ENCODE results near the gene DMC1.

Gene DMC1

DNA sequence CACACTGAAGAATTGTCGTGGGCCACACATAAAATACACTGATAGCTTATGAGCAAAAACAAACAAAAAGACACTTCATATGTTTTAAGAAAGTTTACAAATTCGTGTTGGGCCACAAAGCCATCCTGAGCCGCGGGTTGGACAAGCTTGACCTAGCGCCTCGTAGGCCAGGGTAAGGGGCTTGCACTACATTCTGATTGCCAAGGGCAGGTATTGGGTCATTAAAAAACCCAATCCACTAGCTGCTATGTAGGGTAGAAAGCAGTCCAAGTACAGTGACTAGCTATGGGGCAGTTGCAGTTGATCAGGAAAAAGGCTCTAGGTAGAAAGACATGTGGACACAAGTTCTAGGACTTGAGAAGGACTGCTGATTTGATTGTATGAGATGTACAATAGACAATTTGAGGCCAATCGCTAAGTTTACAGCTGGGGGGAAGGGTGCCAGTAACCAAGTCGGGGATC is 88.1 kb downstream of the DMC1 start:
- Histone ChIP-seq H3K4me3 (no peak overlapping the region), H3K27me3 (no peaks in the 10 kb centered on the region), H3K4me1 (no peaks in the 10 kb centered on the region), H3K27ac (no peak overlapping the region), H3K9me3 (no peaks in the 10 kb centered on the region), H3K36me3 (peaks cover 59 to 65% (median 64%) of the 10 kb centered on the region in 3 donors)
- TF ChIP-seq, protein P1, sequence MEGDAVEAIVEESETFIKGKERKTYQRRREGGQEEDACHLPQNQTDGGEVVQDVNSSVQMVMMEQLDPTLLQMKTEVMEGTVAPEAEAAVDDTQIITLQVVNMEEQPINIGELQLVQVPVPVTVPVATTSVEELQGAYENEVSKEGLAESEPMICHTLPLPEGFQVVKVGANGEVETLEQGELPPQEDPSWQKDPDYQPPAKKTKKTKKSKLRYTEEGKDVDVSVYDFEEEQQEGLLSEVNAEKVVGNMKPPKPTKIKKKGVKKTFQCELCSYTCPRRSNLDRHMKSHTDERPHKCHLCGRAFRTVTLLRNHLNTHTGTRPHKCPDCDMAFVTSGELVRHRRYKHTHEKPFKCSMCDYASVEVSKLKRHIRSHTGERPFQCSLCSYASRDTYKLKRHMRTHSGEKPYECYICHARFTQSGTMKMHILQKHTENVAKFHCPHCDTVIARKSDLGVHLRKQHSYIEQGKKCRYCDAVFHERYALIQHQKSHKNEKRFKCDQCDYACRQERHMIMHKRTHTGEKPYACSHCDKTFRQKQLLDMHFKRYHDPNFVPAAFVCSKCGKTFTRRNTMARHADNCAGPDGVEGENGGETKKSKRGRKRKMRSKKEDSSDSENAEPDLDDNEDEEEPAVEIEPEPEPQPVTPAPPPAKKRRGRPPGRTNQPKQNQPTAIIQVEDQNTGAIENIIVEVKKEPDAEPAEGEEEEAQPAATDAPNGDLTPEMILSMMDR (IDR thresholded peaks at IDR 0.05), result no peak
- intact Hi-C loops (cut with DNase I; ENCODE audit: low total_unique reads), result no loop called here
- DNase-seq, result no peak

DNA sequence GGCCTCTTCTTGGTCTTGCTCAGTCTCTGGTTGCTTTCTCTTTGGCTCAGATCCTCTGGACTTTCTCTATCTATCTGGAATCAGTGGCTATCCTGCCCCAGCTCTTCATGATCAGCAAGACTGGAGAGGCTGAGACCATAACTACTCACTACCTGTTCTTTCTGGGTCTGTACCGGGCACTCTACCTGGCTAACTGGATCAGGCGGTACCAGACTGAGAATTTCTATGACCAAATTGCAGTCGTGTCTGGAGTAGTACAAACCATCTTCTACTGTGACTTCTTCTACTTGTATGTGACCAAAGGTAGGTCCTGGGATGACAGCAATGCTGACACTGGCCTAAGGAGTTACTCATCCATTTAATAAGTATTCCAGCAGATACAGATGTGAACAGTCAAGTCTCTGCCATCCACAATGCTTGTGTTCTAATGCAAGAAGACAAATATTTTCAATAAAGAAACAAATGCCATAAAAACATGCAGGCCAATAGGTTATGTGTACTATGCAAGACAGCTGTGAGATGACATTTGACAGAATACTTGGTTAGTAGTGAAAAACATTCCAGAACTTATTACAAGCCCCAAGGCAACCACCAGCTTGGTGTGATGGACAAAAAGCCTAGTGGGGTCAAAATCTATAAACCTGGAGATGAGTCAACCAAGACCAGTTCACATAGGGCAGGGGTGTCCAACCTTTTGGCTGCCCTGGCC is 88.7 kb downstream of the DMC1 start:
- no peaks in the 10 kb centered on the region for H3K4me1 ChIP-seq
- DNase-seq, result no peak
- intact Hi-C loops (cut with DNase I; ENCODE audit: low total_unique reads), result no loop called here
- TF ChIP-seq, protein P1 (IDR thresholded peaks at IDR 0.05), result no peak
- no peaks in the 10 kb centered on the region for H3K27me3 ChIP-seq
- no peak overlapping the region for H3K4me3 ChIP-seq
- H3K9me3 ChIP-seq, result no peaks in the 10 kb centered on the region
- H3K36me3 ChIP-seq, result peaks cover 53 to 60% (median 58%) of the 10 kb centered on the region in 3 donors
- H3K27ac ChIP-seq, result peak overlapping the region in 1 of 2 donors; percentile 19

DNA sequence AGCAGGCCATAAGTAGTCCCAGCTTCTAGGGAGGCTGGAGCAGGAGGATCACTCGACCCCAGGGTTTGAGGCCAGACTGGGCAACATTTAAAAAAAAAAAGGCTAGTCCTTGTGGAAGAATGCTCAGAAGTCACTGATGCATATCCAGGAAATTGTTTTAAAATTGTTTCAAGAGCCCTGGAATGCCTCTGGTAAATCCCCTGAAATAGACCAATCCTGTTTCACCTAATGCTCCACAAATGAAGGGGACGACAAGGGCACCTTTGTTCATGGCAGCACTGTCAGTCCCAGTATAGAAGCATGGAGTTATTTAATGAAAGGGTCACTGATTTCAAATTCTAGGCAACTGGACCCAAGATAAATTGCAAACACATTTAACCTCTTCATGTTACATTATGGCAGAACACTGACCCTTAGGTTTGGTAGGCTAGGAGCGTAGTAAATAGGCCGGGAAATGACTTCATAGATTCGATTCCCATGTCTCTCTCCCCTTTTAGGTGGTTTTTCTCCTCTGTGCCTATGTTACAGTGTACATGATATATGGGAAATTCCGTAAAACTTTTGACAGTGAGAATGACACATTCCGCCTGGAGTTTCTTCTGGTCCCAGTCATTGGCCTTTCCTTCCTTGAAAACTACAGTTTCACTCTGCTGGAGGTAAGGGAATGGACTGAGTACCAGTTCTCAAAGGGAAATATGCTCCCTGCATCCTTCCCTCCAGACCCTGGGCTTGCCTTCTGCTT is 90.7 kb downstream of the DMC1 start:
- Histone ChIP-seq H3K4me1 (no peaks in the 10 kb centered on the region), H3K9me3 (no peaks in the 10 kb centered on the region), H3K4me3 (no peak overlapping the region), H3K36me3 (peaks cover 32 to 40% (median 39%) of the 10 kb centered on the region in 3 donors), H3K27ac (no peak overlapping the region), H3K27me3 (no peaks in the 10 kb centered on the region)
- no peak for DNase-seq
- TF ChIP-seq, protein P1 (IDR thresholded peaks at IDR 0.05), result no peak
- intact Hi-C loops (cut with DNase I; ENCODE audit: low total_unique reads), result no loop called here

DNA sequence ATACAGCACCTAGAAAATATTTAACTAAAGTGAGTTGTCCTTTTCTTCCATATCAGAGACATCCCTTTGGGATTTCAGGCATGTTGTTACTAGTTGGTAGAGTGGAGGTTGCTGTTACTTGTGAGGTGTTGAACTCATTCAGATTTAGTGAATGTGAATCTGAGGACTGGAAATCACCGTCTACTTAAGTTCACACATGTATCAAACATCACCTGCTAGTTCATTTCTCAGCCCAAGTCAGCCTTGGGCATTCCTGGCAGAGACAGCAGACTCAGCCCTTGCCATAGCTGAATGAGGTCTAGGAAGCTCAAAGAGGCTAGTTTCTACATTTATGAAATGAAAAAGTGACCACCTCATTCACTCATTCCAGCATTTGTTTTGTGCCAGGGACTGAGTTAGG is 92.4 kb downstream of the DMC1 start:
- H3K36me3 ChIP-seq, result peaks cover 16 to 23% (median 22%) of the 10 kb centered on the region in 3 donors
- H3K9me3 ChIP-seq, result no peaks in the 10 kb centered on the region
- no peaks in the 10 kb centered on the region for H3K27me3 ChIP-seq
- TF ChIP-seq, protein P1 (IDR thresholded peaks at IDR 0.05), result no peak
- H3K4me1 ChIP-seq, result no peaks in the 10 kb centered on the region
- intact Hi-C loops (cut with DNase I; ENCODE audit: low total_unique reads), result no loop called here
- no peak overlapping the region for H3K27ac ChIP-seq
- no peak for DNase-seq
- no peak overlapping the region for H3K4me3 ChIP-seq

DNA sequence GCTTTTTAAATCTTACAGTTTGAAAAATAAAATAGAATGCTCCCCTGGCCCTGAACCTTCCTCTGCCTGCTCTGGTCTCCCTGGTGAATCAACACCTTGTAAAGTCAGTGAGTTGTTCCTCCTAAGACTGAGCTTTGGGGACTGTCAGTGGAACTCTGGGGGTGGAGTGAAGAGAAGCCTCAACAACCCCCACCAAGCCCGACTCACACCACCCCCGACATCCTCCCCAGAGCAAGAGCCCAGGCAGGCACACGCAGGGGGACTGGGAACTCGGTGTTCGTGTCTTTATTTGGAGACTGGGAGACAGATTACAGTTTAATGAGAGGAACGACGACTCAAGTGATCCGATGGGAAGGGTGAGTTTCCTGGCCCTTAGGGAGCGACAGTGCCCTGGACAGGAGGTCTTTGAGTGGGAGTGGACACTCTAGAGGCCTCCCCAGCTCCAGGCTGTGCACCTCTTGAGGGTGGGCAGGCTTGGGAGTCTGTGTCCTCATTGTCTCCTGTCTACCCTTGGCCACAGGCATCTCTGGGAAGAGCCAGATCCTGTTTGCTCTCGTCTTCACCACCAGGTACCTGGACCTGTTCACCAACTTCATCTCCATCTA is 95.9 kb downstream of the DMC1 start:
- Histone ChIP-seq H3K36me3 (no peaks in the 10 kb centered on the region), H3K27me3 (no peaks in the 10 kb centered on the region), H3K27ac (no peak overlapping the region), H3K4me3 (no peak overlapping the region), H3K9me3 (no peaks in the 10 kb centered on the region), H3K4me1 (no peaks in the 10 kb centered on the region)
- intact Hi-C loops (cut with DNase I; ENCODE audit: low total_unique reads), result no loop called here
- TF ChIP-seq, protein P1 (IDR thresholded peaks at IDR 0.05), result no peak
- DNase-seq, result peak in 1 of 2 donors; percentile 10

Measured in tibial artery (tissue), 4 donors.